GM12878 (cell line): Measurements from ENCODE around the gene ALDH1A2. TPM values are rescaled to one million over a fixed set of nuclear protein-coding genes. Genes with fewer than 3 reads are reported as not detected.

Experiments
- ATAC-seq: fragments of 200-7000 bp; cut with Tn5 transposase; 3 replicates; pipeline ENCODE4 v1.9.1; 2020; ENCODE audit warnings: mild to moderate bottlenecking, moderate library complexity
- BruUV-seq: library from RNA; stranded (reverse); fragments of 400-500 nt; replicated peaks from 2 replicates; lab custom pipeline; 2021; lab: Mats Ljungman, UMichigan
- CTCF ChIA-PET: fragments of 300-600 bp; sonication (Branson Sonifier 250); formaldehyde crosslinking; extraction: SDS; loops from one replicate; lab custom pipeline; 2021; ENCODE audit warnings: inconsistent platforms; lab: Yijun Ruan, JAX
- POLR2A ChIA-PET: fragments of 350-600 bp; formaldehyde crosslinking; extraction: SDS; loops from one replicate; lab custom pipeline; 2021; ENCODE audit warnings: inconsistent platforms; lab: Charles Lee
- RAD21 ChIA-PET: fragments of 300-600 bp; sonication (Branson Sonifier 250); formaldehyde crosslinking; loops from one replicate; lab custom pipeline; 2023; ENCODE audit warnings: antibody characterized with exemption; ENCODE audit not compliant: unreplicated experiment; lab: Charles Lee
- SMC1A ChIA-PET: fragments of 300-600 bp; sonication (Branson Sonifier 250); formaldehyde crosslinking; loops from one replicate; lab custom pipeline; 2023; ENCODE audit not compliant: unreplicated experiment, uncharacterized antibody; lab: Charles Lee
- DNase-seq: peaks from one replicate; pipeline ENCODE4 v3.0.0-alpha.2; 2011; ENCODE audit warnings: low read depth, low spot score
- FAIRE-seq: peaks from 3 replicates; lab custom pipeline; 2011; peaks lifted over from hg19 to GRCh38; lab: Jason Lieb, UNC
- H2AFZ ChIP-seq: 2 replicates; pipeline ENCODE4 v1.6.0; 2011; ENCODE audit warnings: low read depth, low read length, control low read depth; ENCODE audit not compliant: control insufficient read depth
- H3K27ac ChIP-seq: 2 replicates; pipeline ENCODE4 v1.5.1; 2011; ENCODE audit warnings: control low read depth; ENCODE audit not compliant: control insufficient read depth, insufficient read depth
- H3K27me3 ChIP-seq, 2 experiments: replicated peaks in 1 of 2; 2 replicates each; pipeline versions ENCODE4 v1.6.0 to v1.6.1; 2011; ENCODE audit warnings: low read length in 1 of 2; ENCODE audit not compliant: control insufficient read depth in 2 of 2, insufficient read depth in 2 of 2
- H3K36me3 ChIP-seq, 2 experiments: 2 replicates each; pipeline ENCODE4 v1.5.1; 2011; ENCODE audit warnings: low read length in 1 of 2; ENCODE audit not compliant: control insufficient read depth in 2 of 2, insufficient read depth in 2 of 2
- H3K4me1 ChIP-seq: 2 replicates; pipeline ENCODE4 v1.6.1; 2011; ENCODE audit warnings: mild to moderate bottlenecking, low read length, moderate library complexity, mixed read lengths; ENCODE audit not compliant: control insufficient read depth, insufficient read depth
- H3K4me2 ChIP-seq: 2 replicates; pipeline ENCODE4 v1.6.0; 2011; ENCODE audit warnings: control low read depth; ENCODE audit not compliant: control insufficient read depth, insufficient read depth
- H3K4me3 ChIP-seq: fragments of 200-600 bp; sonication (generic); 2 replicates; pipeline ENCODE4 v1.5.1; 2016
- H3K79me2 ChIP-seq: 2 replicates; pipeline ENCODE4 v1.6.0; 2011; ENCODE audit warnings: low read length; ENCODE audit not compliant: control insufficient read depth, insufficient read depth
- H3K9ac ChIP-seq: 2 replicates; pipeline ENCODE4 v1.8.0; 2011; ENCODE audit warnings: low read length, control low read depth, mixed read lengths; ENCODE audit not compliant: control insufficient read depth, insufficient read depth
- H3K9me3 ChIP-seq: replicated peaks from 3 replicates; pipeline ENCODE4 v1.5.1; 2011; ENCODE audit warnings: mild to moderate bottlenecking, low read length; ENCODE audit not compliant: control insufficient read depth, insufficient read depth
- H4K20me1 ChIP-seq: 2 replicates; pipeline ENCODE4 v1.6.0; 2011; ENCODE audit not compliant: control insufficient read depth, insufficient read depth
- CBFB ChIP-seq: IDR thresholded peaks from 2 replicates; pipeline ENCODE4 v1.6.1; 2016; ENCODE audit warnings: antibody characterized with exemption, low read depth
- HCFC1 ChIP-seq: fragments of 150-350 bp; IDR thresholded peaks from 2 replicates; pipeline ENCODE4 v1.6.1; 2014; ENCODE audit warnings: low read length
- SPI1 ChIP-seq: IDR thresholded peaks from 2 replicates; pipeline ENCODE4 v1.6.1; 2011; ENCODE audit warnings: low read depth, mild to moderate bottlenecking, low read length, moderate library complexity, borderline replicate concordance; ENCODE audit not compliant: insufficient read depth
- TCF7 ChIP-seq: IDR thresholded peaks from 2 replicates; pipeline ENCODE4 v1.6.1; 2014; ENCODE audit warnings: antibody characterized with exemption, borderline replicate concordance
- WGBS: methylation state at CpG from one replicate; pipeline ENCODE4 v1.1.6; 2016; ENCODE audit warnings: low lambda C conversion rate; ENCODE audit not compliant: insufficient replicate concordance, insufficient coverage; ENCODE audit errors: missing lambda C conversion rate; 5-methylcytosine and 5-hydroxymethylcytosine counted together
- in situ Hi-C: fragments of 300-500 bp; cut with MboI; formaldehyde crosslinking; loops from 9 replicates; pipeline ENCODE4 v1.14.3; 2018; ENCODE audit warnings: mixed read lengths
- intact Hi-C: fragments of 100-400 bp; cut with micrococcal nuclease; formaldehyde crosslinking; loops from one replicate; pipeline ENCODE4 v1.14.2; 2022; ENCODE audit not compliant: unreplicated experiment
- polyA plus RNA-seq, 11 experiments: library from polyadenylated mRNA; depleted of rRNA in 4 of 11; unstranded in 6 of 11; stranded (reverse) in 5 of 11; fragments of >200 nt; fragmentation: Nextera tagmentation in 4 of 11; fragmentation: Illumina TruSeq in 1 of 11; extraction: Ambion mirVana in 4 of 11; extraction: Trizol in 1 of 11; gene quantifications; 1 replicate in 1 of 11; 2 replicates in 10 of 11; pipeline versions ENCODE4 v1.2.1 to v1.2.3, GENCODE V29; 2011 to 2016; ENCODE audit warnings: inconsistent platforms in 2 of 11, missing spikeins in 2 of 11, low read depth in 1 of 11
- total RNA-seq, 4 experiments: library from RNA; depleted of rRNA in 3 of 4; stranded (reverse); fragments of >200 nt in 3 of 4; fragmentation: Illumina TruSeq in 1 of 4; extraction: Trizol in 1 of 4; gene quantifications; 2 replicates each; pipeline versions ENCODE4 v1.2.1 to v1.2.3, GENCODE V29; 2013 to 2021

The ALDH1A2 gene
- total and polyA plus RNA-seq, 10 of the 15 experiments (the other 5 are each of a cell fraction or from before 2014, with no cell fraction given): 0.06 to 0.92 (median 0.18) TPM; not detected in 5

DNA sequence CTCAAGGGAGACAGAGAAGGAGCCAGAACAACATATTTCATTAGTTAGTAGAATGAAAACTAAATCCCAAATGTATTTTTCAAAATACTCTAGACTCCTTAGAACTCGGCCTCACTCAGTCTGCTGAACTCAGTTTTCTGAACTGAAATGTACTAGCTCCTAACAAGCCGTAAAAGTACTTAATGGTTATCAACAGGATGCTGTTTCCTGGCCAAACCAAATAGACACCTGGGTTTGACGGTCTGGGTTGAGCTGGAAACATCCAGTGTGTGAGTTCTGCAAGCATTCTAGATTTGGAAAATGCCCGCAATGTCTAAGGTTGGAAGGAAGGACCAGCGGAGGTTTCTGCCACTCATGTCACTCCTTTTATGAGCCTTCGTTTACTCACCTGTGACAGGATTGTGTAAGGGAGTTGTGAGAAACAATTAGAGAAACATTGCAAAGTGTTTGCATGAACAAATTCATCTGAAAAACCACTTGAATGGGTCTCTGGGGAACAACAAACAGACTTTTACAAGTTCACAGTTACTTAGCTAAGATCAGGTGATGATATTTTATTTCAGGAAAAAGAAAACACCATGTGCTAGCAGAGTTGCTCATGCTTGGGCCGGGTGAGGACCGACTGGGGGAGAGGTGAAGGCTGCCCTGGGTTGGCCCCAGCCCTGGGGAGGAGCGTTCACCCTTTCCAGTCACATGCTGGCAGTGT lies 151.0 kb downstream of the ALDH1A2 start:
- Histone ChIP-seq H2AFZ (no peak overlapping the region), H4K20me1 (no peaks in the 10 kb centered on the region), H3K36me3 (no peaks in the 10 kb centered on the region), H3K79me2 (no peaks in the 10 kb centered on the region), H3K4me1 (no peaks in the 10 kb centered on the region), H3K4me3 (no peak overlapping the region), H3K9me3 (no peaks in the 10 kb centered on the region), H3K27ac (no peak overlapping the region), H3K4me2 (no peak overlapping the region), H3K27me3 (no peaks in the 10 kb centered on the region; a peak in 1 of 4 replicates), H3K9ac (no peak overlapping the region)
- in situ Hi-C loops (no loop called here), intact Hi-C loops (no loop called here)
- ChIA-PET SMC1A (no interaction called here), POLR2A (interaction anchor here (0.6 kb wide), 1 partner anchor 12 kb away, joined by 5 read pairs; no protein-coding TSS in a partner anchor), RAD21 (no interaction called here), CTCF (interaction anchor here (0.6 kb wide), 1 partner anchor 808 kb away, joined by 5 read pairs; no protein-coding TSS in a partner anchor)
- DNase-seq: no peak
- FAIRE-seq: no peak
- WGBS: 15% methylated on average over 9 of the region's 9 CpGs
- TF ChIP-seq TCF7: no peak
- TF ChIP-seq CBFB: no peak
- TF ChIP-seq SPI1: no peak
- no peak for ATAC-seq
- no TSS peak for BruUV-seq

- Histone ChIP-seq H3K9ac (no peak overlapping the region), H4K20me1 (no peaks in the 10 kb centered on the region), H3K4me2 (no peak overlapping the region), H2AFZ (no peak overlapping the region), H3K36me3 (no peaks in the 10 kb centered on the region), H3K4me1 (no peaks in the 10 kb centered on the region), H3K9me3 (no peaks in the 10 kb centered on the region), H3K4me3 (no peak overlapping the region), H3K79me2 (no peaks in the 10 kb centered on the region), H3K27me3 (no peaks in the 10 kb centered on the region; a peak in 1 of 4 replicates), H3K27ac (no peak overlapping the region)
- FAIRE-seq (no peak), ATAC-seq (no peak), DNase-seq (no peak)
- no peak for TF ChIP-seq HCFC1
- WGBS: 0% methylated on average over 1 of the region's 1 CpG
- POLR2A ChIA-PET: no interaction called here
- in situ Hi-C loops (no loop called here), intact Hi-C loops (no loop called here)
- RAD21 ChIA-PET: no interaction called here
- CTCF ChIA-PET: interaction anchor here (0.7 kb wide), 1 partner anchor 172 kb away, joined by 4 read pairs; no protein-coding TSS in a partner anchor
- SMC1A ChIA-PET: no interaction called here
- BruUV-seq: no TSS peak
Measured at GRCh38 chr15:57911247-57911646, 154.3 kb downstream of the ALDH1A2 start.
